CD4-positive, CD25-positive, alpha-beta regulatory T cell (primary cell): ENCODE data around the gene MAST4. TPM values are rescaled to one million over a fixed set of nuclear protein-coding genes. Genes with fewer than 3 reads are reported as not detected.

Source experiments
- ATAC-seq, 2 donors: fragments of 150-1000 bp; cut with Tn5 transposase; one replicate each; pipeline ENCODE4 v1.10.0; 2021; ENCODE audit warnings: low read depth in 2 of 2, moderate number of reproducible peaks in 2 of 2, moderate library complexity in 1 of 2
- DNase-seq, 3 donors: peaks; one replicate each; pipeline versions ENCODE4 v3.0.0 to v3.0.0-alpha.2; 2012 to 2022; ENCODE audit warnings: mixed read lengths in 1 of 3
- H3K27ac ChIP-seq: one replicate; pipeline ENCODE4 v1.7.0; 2013; ENCODE audit warnings: mild to moderate bottlenecking, low read length; ENCODE audit not compliant: insufficient read depth, poor library complexity, severe bottlenecking
- H3K27me3 ChIP-seq: one replicate; pipeline ENCODE4 v1.7.0; 2013; ENCODE audit warnings: low read length; ENCODE audit not compliant: control insufficient read depth, insufficient read depth
- H3K36me3 ChIP-seq: one replicate; pipeline ENCODE4 v1.7.0; 2013; ENCODE audit warnings: mild to moderate bottlenecking, low read length, moderate library complexity; ENCODE audit not compliant: control insufficient read depth, insufficient read depth
- H3K4me1 ChIP-seq: 2 replicates; pipeline ENCODE4 v1.7.0; 2013; ENCODE audit warnings: mild to moderate bottlenecking, low read length; ENCODE audit not compliant: insufficient read depth, control insufficient read depth, poor library complexity, severe bottlenecking
- H3K4me3 ChIP-seq: one replicate; pipeline ENCODE4 v1.7.0; 2013; ENCODE audit warnings: low read depth, mild to moderate bottlenecking, low read length, moderate library complexity
- H3K9me3 ChIP-seq, 2 experiments: 1 replicate in 1 of 2; 2 replicates in 1 of 2; pipeline ENCODE4 v1.7.0; 2013; ENCODE audit warnings: low read length in 2 of 2, mild to moderate bottlenecking in 1 of 2, moderate library complexity in 1 of 2; ENCODE audit not compliant: control insufficient read depth in 2 of 2
- H3K27ac Mint-ChIP-seq, 3 donors: one replicate each; pipeline ENCODE4 v1.8.0; 2020 to 2022; ENCODE audit warnings: mild to moderate bottlenecking in 3 of 3, mixed read lengths in 3 of 3, moderate library complexity in 2 of 3
- H3K27me3 Mint-ChIP-seq: one replicate; pipeline ENCODE4 v1.8.0; 2022; ENCODE audit warnings: mild to moderate bottlenecking, mixed read lengths
- H3K36me3 Mint-ChIP-seq: one replicate; pipeline ENCODE4 v1.8.0; 2020; ENCODE audit warnings: mixed read lengths
- H3K4me1 Mint-ChIP-seq, 4 donors: one replicate each; pipeline ENCODE4 v1.8.0; 2020 to 2022; ENCODE audit warnings: mixed read lengths in 4 of 4, mild to moderate bottlenecking in 1 of 4
- H3K4me3 Mint-ChIP-seq, 4 donors: one replicate each; pipeline ENCODE4 v1.8.0; 2020 to 2022; ENCODE audit warnings: mild to moderate bottlenecking in 4 of 4, mixed read lengths in 4 of 4, moderate library complexity in 3 of 4
- H3K9me3 Mint-ChIP-seq, 7 donors: one replicate each; pipeline ENCODE4 v1.8.0; 2020 to 2022; ENCODE audit warnings: mixed read lengths in 7 of 7, mild to moderate bottlenecking in 3 of 7, moderate library complexity in 2 of 7
- polyA plus RNA-seq, 4 donors: library from polyadenylated mRNA; unstranded; fragments of 300-500 nt; fragmentation: Illumina TruSeq; gene quantifications; one replicate each; pipeline ENCODE4 v1.2.3, GENCODE V29; 2021
- total RNA-seq: library from RNA; stranded (reverse); gene quantifications from one replicate; pipeline ENCODE4 v1.2.3, GENCODE V29; 2022

Gene MAST4
- total and polyA plus RNA-seq, 5 donors from 2014 or later: 11.7 to 54.1 (median 12.7) TPM

GRCh38 chr5:66582499-66583165 lies 13.6 kb upstream of the MAST4 start:
- Histone ChIP-seq H3K27me3 (no peaks in the 10 kb centered on the region), H3K9me3 (no peaks in the 10 kb centered on the region), H3K4me3 (no peak overlapping the region), H3K27ac (no peak overlapping the region), H3K4me1 (no peaks in the 10 kb centered on the region), H3K36me3 (no peaks in the 10 kb centered on the region)
- Mint-ChIP-seq H3K27ac (no peak overlapping the region), H3K4me1 (no peaks in the 10 kb centered on the region), H3K36me3 (no peaks in the 10 kb centered on the region), H3K9me3 (peaks cover 0 to 6% (median 0%) of the 10 kb centered on the region in 7 donors), H3K27me3 (peaks cover 5% of the 10 kb centered on the region), H3K4me3 (no peak overlapping the region)
- DNase-seq (no peak), ATAC-seq (no peak)

- no peaks in the 10 kb centered on the region for H3K36me3 Mint-ChIP-seq
- H3K27ac ChIP-seq: no peak overlapping the region
- no peaks in the 10 kb centered on the region for H3K4me1 ChIP-seq
- H3K36me3 ChIP-seq: no peaks in the 10 kb centered on the region
- H3K4me3 Mint-ChIP-seq: no peak overlapping the region
- H3K4me3 ChIP-seq: no peak overlapping the region
- ATAC-seq (no peak), DNase-seq (no peak)
- no peaks in the 10 kb centered on the region for H3K4me1 Mint-ChIP-seq
- peaks cover 0 to 2% (median 0%) of the 10 kb centered on the region in 7 donors for H3K9me3 Mint-ChIP-seq
- peaks cover 2% of the 10 kb centered on the region for H3K27me3 ChIP-seq
- no peaks in the 10 kb centered on the region for H3K9me3 ChIP-seq
- no peak overlapping the region for H3K27ac Mint-ChIP-seq
- H3K27me3 Mint-ChIP-seq: peaks cover 5% of the 10 kb centered on the region
Measured at GRCh38 chr5:66585291-66585690, 10.9 kb upstream of the MAST4 start.

GRCh38 chr5:66587771-66588170 lies 8.4 kb upstream of the MAST4 start:
- ATAC-seq (no peak), DNase-seq (no peak)
- Mint-ChIP-seq H3K36me3 (no peaks in the 10 kb centered on the region), H3K27me3 (peaks cover 10% of the 10 kb centered on the region), H3K4me3 (no peak overlapping the region), H3K27ac (no peak overlapping the region), H3K4me1 (no peaks in the 10 kb centered on the region), H3K9me3 (no peaks in the 10 kb centered on the region)
- Histone ChIP-seq H3K4me1 (no peaks in the 10 kb centered on the region), H3K9me3 (no peaks in the 10 kb centered on the region), H3K27me3 (peaks cover 2% of the 10 kb centered on the region), H3K36me3 (no peaks in the 10 kb centered on the region), H3K27ac (no peak overlapping the region), H3K4me3 (no peak overlapping the region)

DNA sequence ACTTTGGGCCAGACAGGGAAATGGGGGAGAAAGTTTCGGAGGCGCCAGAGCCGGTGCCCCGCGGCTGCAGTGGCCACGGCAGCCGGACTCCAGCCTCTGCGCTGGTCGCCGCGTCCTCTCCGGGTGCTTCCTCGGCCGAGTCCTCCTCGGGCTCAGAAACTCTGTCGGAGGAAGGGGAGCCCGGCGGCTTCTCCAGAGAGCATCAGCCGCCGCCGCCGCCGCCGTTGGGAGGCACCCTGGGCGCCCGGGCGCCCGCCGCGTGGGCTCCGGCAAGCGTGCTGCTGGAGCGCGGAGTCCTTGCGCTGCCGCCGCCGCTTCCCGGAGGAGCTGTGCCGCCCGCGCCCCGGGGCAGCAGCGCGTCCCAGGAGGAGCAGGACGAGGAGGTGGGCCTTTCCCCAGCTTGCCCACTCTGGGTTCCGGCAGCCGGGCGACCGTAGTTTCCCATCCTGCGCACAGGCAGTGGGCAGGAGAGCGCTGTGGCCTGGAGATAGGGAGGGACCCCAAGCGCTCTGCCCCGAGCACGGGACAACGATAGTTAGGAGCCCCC lies 516 bp downstream of the MAST4 start:
- no peaks in the 10 kb centered on the region for H3K36me3 ChIP-seq
- no peak overlapping the region for H3K27ac ChIP-seq
- peaks cover 0 to 4% (median 0%) of the 10 kb centered on the region in 7 donors for H3K9me3 Mint-ChIP-seq
- H3K27ac Mint-ChIP-seq: no peak overlapping the region
- H3K36me3 Mint-ChIP-seq: no peaks in the 10 kb centered on the region
- peaks cover 0 to 25% (median 3%) of the 10 kb centered on the region in 4 donors for H3K4me1 Mint-ChIP-seq
- peaks cover 17% of the 10 kb centered on the region for H3K4me1 ChIP-seq
- peaks cover 50% of the 10 kb centered on the region for H3K27me3 Mint-ChIP-seq
- H3K4me3 ChIP-seq: no peak overlapping the region
- peak overlapping the region in 1 of 4 donors; percentile 54 for H3K4me3 Mint-ChIP-seq
- H3K9me3 ChIP-seq: no peaks in the 10 kb centered on the region
- DNase-seq (no peak), ATAC-seq (no peak)
- peaks cover 27% of the 10 kb centered on the region for H3K27me3 ChIP-seq

GRCh38 chr5:66597183-66597757 lies 1.1 kb downstream of the MAST4 start:
- Mint-ChIP-seq H3K4me1 (peaks cover 0 to 25% (median 3%) of the 10 kb centered on the region in 4 donors), H3K4me3 (peak overlapping the region; percentile 22 to 76 (median 44)), H3K36me3 (no peaks in the 10 kb centered on the region), H3K9me3 (peaks cover 0 to 6% (median 0%) of the 10 kb centered on the region in 7 donors), H3K27me3 (peaks cover 50% of the 10 kb centered on the region), H3K27ac (no peak overlapping the region)
- H3K9me3 ChIP-seq: no peaks in the 10 kb centered on the region
- DNase-seq: no peak
- H3K36me3 ChIP-seq: no peaks in the 10 kb centered on the region
- no peak overlapping the region for H3K4me3 ChIP-seq
- ATAC-seq: no peak
- H3K27me3 ChIP-seq: peaks cover 27% of the 10 kb centered on the region
- H3K27ac ChIP-seq: no peak overlapping the region
- H3K4me1 ChIP-seq: peaks cover 17% of the 10 kb centered on the region

GRCh38 chr5:66602621-66603020 lies 6.4 kb downstream of the MAST4 start:
- peaks cover 0 to 9% (median 0%) of the 10 kb centered on the region in 4 donors for H3K4me1 Mint-ChIP-seq
- H3K27me3 Mint-ChIP-seq: peaks cover 27% of the 10 kb centered on the region
- H3K4me3 ChIP-seq: no peak overlapping the region
- no peaks in the 10 kb centered on the region for H3K36me3 Mint-ChIP-seq
- H3K27me3 ChIP-seq: peaks cover 21% of the 10 kb centered on the region
- H3K36me3 ChIP-seq: no peaks in the 10 kb centered on the region
- H3K27ac ChIP-seq: no peak overlapping the region
- no peak overlapping the region for H3K27ac Mint-ChIP-seq
- H3K4me3 Mint-ChIP-seq: no peak overlapping the region
- H3K9me3 Mint-ChIP-seq: peaks cover 0 to 6% (median 0%) of the 10 kb centered on the region in 7 donors
- no peaks in the 10 kb centered on the region for H3K9me3 ChIP-seq
- no peak for DNase-seq
- H3K4me1 ChIP-seq: peaks cover 1% of the 10 kb centered on the region
- ATAC-seq: no peak

DNA sequence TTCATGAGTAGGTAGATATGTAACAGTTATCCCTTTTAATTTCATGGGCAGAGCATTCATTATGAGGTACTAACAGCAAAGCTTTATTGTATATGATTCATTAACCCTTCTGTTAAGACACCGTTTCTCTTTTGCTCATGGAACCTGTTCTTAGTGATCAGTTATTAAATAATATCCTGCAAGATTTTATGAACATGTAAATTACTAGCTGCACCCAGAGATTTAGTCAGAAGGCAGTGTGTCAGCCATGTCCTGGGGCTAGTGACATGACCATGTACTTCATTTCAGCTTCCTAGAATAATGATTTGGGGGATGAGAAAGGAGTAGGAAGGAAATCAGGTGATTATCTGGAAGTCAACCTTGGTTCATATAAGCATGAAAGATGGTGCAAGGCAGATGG lies 7.0 kb downstream of the MAST4 start:
- H3K36me3 Mint-ChIP-seq: no peaks in the 10 kb centered on the region
- no peak overlapping the region for H3K4me3 Mint-ChIP-seq
- Histone ChIP-seq H3K4me3 (no peak overlapping the region), H3K4me1 (no peaks in the 10 kb centered on the region), H3K9me3 (no peaks in the 10 kb centered on the region), H3K27ac (no peak overlapping the region), H3K27me3 (peaks cover 17% of the 10 kb centered on the region), H3K36me3 (no peaks in the 10 kb centered on the region)
- no peak for DNase-seq
- H3K9me3 Mint-ChIP-seq: peaks cover 0 to 6% (median 0%) of the 10 kb centered on the region in 7 donors
- H3K27me3 Mint-ChIP-seq: peaks cover 21% of the 10 kb centered on the region
- ATAC-seq: no peak
- no peak overlapping the region for H3K27ac Mint-ChIP-seq
- H3K4me1 Mint-ChIP-seq: peaks cover 0 to 6% (median 0%) of the 10 kb centered on the region in 4 donors
